ENCODE data around the gene TOPBP1.

DNA sequence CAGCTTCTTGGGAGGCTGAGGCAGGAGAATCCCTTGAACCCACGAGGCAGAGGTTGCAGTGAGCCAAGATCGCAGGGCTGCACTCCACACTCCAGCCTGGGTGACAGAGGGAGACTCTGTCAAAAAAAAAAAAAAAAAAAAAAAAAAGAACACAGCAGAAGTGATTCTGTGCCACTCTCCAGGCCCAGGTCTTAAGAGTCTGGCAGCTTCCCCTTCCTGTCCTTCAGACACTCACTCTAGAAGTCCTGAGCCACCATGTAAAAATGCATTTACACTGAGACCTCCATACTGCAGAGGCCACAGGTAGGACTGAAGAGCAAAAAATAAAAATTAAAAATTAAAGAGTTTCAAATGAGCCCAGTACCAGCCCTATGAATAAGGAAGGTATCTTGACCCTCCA lies 100.1 kb downstream of the TOPBP1 start:
- TF ChIP-seq POLR2AphosphoS5 (IDR thresholded peaks at IDR 0.05; ENCODE audit: low read depth) (no peak), CTCF (IDR thresholded peaks at IDR 0.05; ENCODE audit: insufficient read depth, low read length) (no peak), REST (IDR thresholded peaks at IDR 0.05; ENCODE audit: insufficient replicate concordance, low read depth) (no peak), GABPA (IDR thresholded peaks at IDR 0.05; ENCODE audit: low read depth) (no peak)
